Measurements from ENCODE around the gene ADAMTS2. TPM values are rescaled to one million over a fixed set of nuclear protein-coding genes. Genes with fewer than 3 reads are reported as not detected.
"Not testable (repeated sequence)": the region's sequence is repeated elsewhere in the genome, so short reads cannot be mapped to it uniquely, and the experiment has no call there.

The ADAMTS2 gene
- total RNA-seq, 5 donors from 2014 or later (not counting 1 experiment from before 2014, with no cell fraction given), result 0.09 to 0.23 TPM; not detected in 3

- DNase-seq (no peak), ATAC-seq (replicated peaks in 1 of 4) (no peak)
- H3K9me3 Mint-ChIP-seq, result peaks cover 15 to 49% (median 31%) of the 10 kb centered on the region in 3 donors
- ChIA-PET CTCF (no interaction called here), POLR2A (no interaction called here)
- H3K36me3 Mint-ChIP-seq, result no peaks in the 10 kb centered on the region
- H3K4me3 ChIP-seq (ENCODE audit: control insufficient read depth in 1 of 2, extremely low read depth in 1 of 2, low read length in 1 of 2), result no peak overlapping the region
- no peak overlapping the region for H3K27ac ChIP-seq (ENCODE audit: low read length)
- no peaks in the 10 kb centered on the region for H3K36me3 ChIP-seq (ENCODE audit: control insufficient read depth in 2 of 2, extremely low read depth in 1 of 2, insufficient read depth in 1 of 2, low read length in 1 of 2)
- H3K4me1 ChIP-seq (ENCODE audit: control insufficient read depth in 1 of 2, extremely low read depth in 1 of 2, insufficient read depth in 2 of 2, low read length in 2 of 2), result no peaks in the 10 kb centered on the region
- H3K4me1 Mint-ChIP-seq, result no peaks in the 10 kb centered on the region
- no peaks in the 10 kb centered on the region for H3K27me3 Mint-ChIP-seq
- peaks cover 0 to 7% of the 10 kb centered on the region in 2 experiments for H3K27me3 ChIP-seq (replicated peaks in 1 of 2; ENCODE audit: control insufficient read depth in 2 of 2, extremely low read depth in 1 of 2, insufficient read depth in 2 of 2, low read length in 1 of 2)
- H3K9me3 ChIP-seq, result no peaks in the 10 kb centered on the region
- WGBS (ENCODE audit: insufficient coverage), result 88% methylated on average over 4 of the region's 9 CpGs
- H3K4me3 Mint-ChIP-seq, result no peak overlapping the region
- H3K27ac Mint-ChIP-seq, result no peak overlapping the region
These were observed 234.7 kb downstream of the ADAMTS2 start for GRCh38 chr5:179110528-179110927.

GRCh38 chr5:179101282-179101681 lies 244.0 kb downstream of the ADAMTS2 start:
- H3K4me1 Mint-ChIP-seq; H3K27ac ChIP-seq (ENCODE audit: low read length); H3K4me3 Mint-ChIP-seq; H3K4me3 ChIP-seq (ENCODE audit: control insufficient read depth in 1 of 2, extremely low read depth in 1 of 2, low read length in 1 of 2); H3K9me3 ChIP-seq; DNase-seq; H3K27ac Mint-ChIP-seq; H3K36me3 Mint-ChIP-seq; H3K4me1 ChIP-seq (ENCODE audit: control insufficient read depth in 1 of 2, extremely low read depth in 1 of 2, insufficient read depth in 2 of 2, low read length in 2 of 2); H3K27me3 Mint-ChIP-seq; POLR2A ChIA-PET; H3K36me3 ChIP-seq (ENCODE audit: control insufficient read depth in 2 of 2, extremely low read depth in 1 of 2, insufficient read depth in 1 of 2, low read length in 1 of 2); CTCF ChIA-PET; ATAC-seq (replicated peaks in 1 of 4); H3K27me3 ChIP-seq (replicated peaks in 1 of 2; ENCODE audit: control insufficient read depth in 2 of 2, extremely low read depth in 1 of 2, insufficient read depth in 2 of 2, low read length in 1 of 2): not testable (repeated sequence)
- peaks cover 0 to 14% (median 12%) of the 10 kb centered on the region in 3 donors for H3K9me3 Mint-ChIP-seq
- 92% methylated on average over 11 of the region's 17 CpGs for WGBS (ENCODE audit: insufficient coverage)

- DNase-seq, result no peak
- no peak overlapping the region for H3K4me3 ChIP-seq (ENCODE audit: control insufficient read depth in 1 of 2, extremely low read depth in 1 of 2, low read length in 1 of 2)
- peaks cover 3% of the 10 kb centered on the region for H3K9me3 ChIP-seq
- ChIA-PET CTCF (no interaction called here), POLR2A (no interaction called here)
- no peak for ATAC-seq (replicated peaks in 1 of 4)
- Mint-ChIP-seq H3K4me1 (no peaks in the 10 kb centered on the region), H3K27me3 (no peaks in the 10 kb centered on the region), H3K4me3 (no peak overlapping the region), H3K9me3 (peaks cover 35 to 69% (median 55%) of the 10 kb centered on the region in 3 donors), H3K36me3 (peaks cover 16% of the 10 kb centered on the region), H3K27ac (no peak overlapping the region)
- no peaks in the 10 kb centered on the region for H3K27me3 ChIP-seq (replicated peaks in 1 of 2; ENCODE audit: control insufficient read depth in 2 of 2, extremely low read depth in 1 of 2, insufficient read depth in 2 of 2, low read length in 1 of 2)
- no CpG with 5 or more reads among the region's 2 CpGs for WGBS (ENCODE audit: insufficient coverage)
- H3K4me1 ChIP-seq (ENCODE audit: control insufficient read depth in 1 of 2, extremely low read depth in 1 of 2, insufficient read depth in 2 of 2, low read length in 2 of 2), result no peaks in the 10 kb centered on the region
- H3K27ac ChIP-seq (ENCODE audit: low read length), result no peak overlapping the region
- no peaks in the 10 kb centered on the region for H3K36me3 ChIP-seq (ENCODE audit: control insufficient read depth in 2 of 2, extremely low read depth in 1 of 2, insufficient read depth in 1 of 2, low read length in 1 of 2)
These were observed 255.8 kb downstream of the ADAMTS2 start for GRCh38 chr5:179089502-179089901.

GRCh38 chr5:179080724-179081123 lies 264.5 kb downstream of the ADAMTS2 start:
- H3K9me3 ChIP-seq, result peaks cover 22% of the 10 kb centered on the region
- POLR2A ChIA-PET, result no interaction called here
- no peak for DNase-seq
- WGBS (ENCODE audit: insufficient coverage), result 100% methylated on average over 3 of the region's 4 CpGs
- Mint-ChIP-seq H3K36me3 (peaks cover 66% of the 10 kb centered on the region), H3K4me3 (no peak overlapping the region), H3K9me3 (peaks cover 34 to 65% (median 65%) of the 10 kb centered on the region in 3 donors), H3K27me3 (no peaks in the 10 kb centered on the region), H3K4me1 (no peaks in the 10 kb centered on the region), H3K27ac (no peak overlapping the region)
- no peak for ATAC-seq (replicated peaks in 1 of 4)
- H3K36me3 ChIP-seq (ENCODE audit: control insufficient read depth in 2 of 2, extremely low read depth in 1 of 2, insufficient read depth in 1 of 2, low read length in 1 of 2), result peaks cover 10 to 35% of the 10 kb centered on the region in 2 donors
- H3K27ac ChIP-seq (ENCODE audit: low read length), result no peak overlapping the region
- no peaks in the 10 kb centered on the region for H3K27me3 ChIP-seq (replicated peaks in 1 of 2; ENCODE audit: control insufficient read depth in 2 of 2, extremely low read depth in 1 of 2, insufficient read depth in 2 of 2, low read length in 1 of 2)
- CTCF ChIA-PET, result no interaction called here
- H3K4me1 ChIP-seq (ENCODE audit: control insufficient read depth in 1 of 2, extremely low read depth in 1 of 2, insufficient read depth in 2 of 2, low read length in 2 of 2), result no peaks in the 10 kb centered on the region
- no peak overlapping the region for H3K4me3 ChIP-seq (ENCODE audit: control insufficient read depth in 1 of 2, extremely low read depth in 1 of 2, low read length in 1 of 2)

GRCh38 chr5:179079165-179079987 lies 265.9 kb downstream of the ADAMTS2 start:
- CTCF ChIA-PET, result no interaction called here
- Histone ChIP-seq H3K27me3 (replicated peaks in 1 of 2; ENCODE audit: control insufficient read depth in 2 of 2, extremely low read depth in 1 of 2, insufficient read depth in 2 of 2, low read length in 1 of 2) (no peaks in the 10 kb centered on the region), H3K4me1 (ENCODE audit: control insufficient read depth in 1 of 2, extremely low read depth in 1 of 2, insufficient read depth in 2 of 2, low read length in 2 of 2) (no peaks in the 10 kb centered on the region), H3K27ac (ENCODE audit: low read length) (no peak overlapping the region), H3K4me3 (ENCODE audit: control insufficient read depth in 1 of 2, extremely low read depth in 1 of 2, low read length in 1 of 2) (peak overlapping the region in 1 of 2 donors; percentile 5), H3K9me3 (peaks cover 22% of the 10 kb centered on the region), H3K36me3 (ENCODE audit: control insufficient read depth in 2 of 2, extremely low read depth in 1 of 2, insufficient read depth in 1 of 2, low read length in 1 of 2) (peaks cover 10 to 35% of the 10 kb centered on the region in 2 donors)
- WGBS (ENCODE audit: insufficient coverage), result no CpG with 5 or more reads among the region's 11 CpGs
- POLR2A ChIA-PET, result no interaction called here
- Mint-ChIP-seq H3K36me3 (peaks cover 71% of the 10 kb centered on the region), H3K4me1 (no peaks in the 10 kb centered on the region), H3K27me3 (no peaks in the 10 kb centered on the region), H3K4me3 (peak overlapping the region in 1 of 3 donors; percentile 9), H3K27ac (no peak overlapping the region), H3K9me3 (peaks cover 33 to 64% (median 63%) of the 10 kb centered on the region in 3 donors)
- ATAC-seq (replicated peaks in 1 of 4), result no peak
- no peak for DNase-seq

- DNase-seq (no peak), ATAC-seq (replicated peaks in 1 of 4) (no peak)
- Mint-ChIP-seq H3K4me3 (no peak overlapping the region), H3K27me3 (no peaks in the 10 kb centered on the region), H3K4me1 (peaks cover 19 to 31% (median 20%) of the 10 kb centered on the region in 3 donors), H3K9me3 (peaks cover 18 to 39% (median 30%) of the 10 kb centered on the region in 3 donors), H3K27ac (no peak overlapping the region), H3K36me3 (peaks cover 83% of the 10 kb centered on the region)
- peaks cover 8 to 10% of the 10 kb centered on the region in 2 experiments for H3K4me1 ChIP-seq (ENCODE audit: control insufficient read depth in 1 of 2, extremely low read depth in 1 of 2, insufficient read depth in 2 of 2, low read length in 2 of 2)
- POLR2A ChIA-PET, result no interaction called here
- H3K36me3 ChIP-seq (ENCODE audit: control insufficient read depth in 2 of 2, extremely low read depth in 1 of 2, insufficient read depth in 1 of 2, low read length in 1 of 2), result peaks cover 14 to 17% of the 10 kb centered on the region in 2 donors
- H3K27ac ChIP-seq (ENCODE audit: low read length), result no peak overlapping the region
- CTCF ChIA-PET, result no interaction called here
- WGBS (ENCODE audit: insufficient coverage), result no CpG with 5 or more reads among the region's 6 CpGs
- H3K4me3 ChIP-seq (ENCODE audit: control insufficient read depth in 1 of 2, extremely low read depth in 1 of 2, low read length in 1 of 2), result peak overlapping the region in 1 of 2 donors; percentile 10
- no peaks in the 10 kb centered on the region for H3K27me3 ChIP-seq (replicated peaks in 1 of 2; ENCODE audit: control insufficient read depth in 2 of 2, extremely low read depth in 1 of 2, insufficient read depth in 2 of 2, low read length in 1 of 2)
- peaks cover 16% of the 10 kb centered on the region for H3K9me3 ChIP-seq
These were observed 279.6 kb downstream of the ADAMTS2 start for GRCh38 chr5:179065703-179066102.

Data from T-cell (primary cell).